ENCODE data around the gene MRPL46.
"Not testable (repeated sequence)": the region's sequence is repeated elsewhere in the genome, so short reads cannot be mapped to it uniquely, and the experiment has no call there.

MRPL46 gene

DNA sequence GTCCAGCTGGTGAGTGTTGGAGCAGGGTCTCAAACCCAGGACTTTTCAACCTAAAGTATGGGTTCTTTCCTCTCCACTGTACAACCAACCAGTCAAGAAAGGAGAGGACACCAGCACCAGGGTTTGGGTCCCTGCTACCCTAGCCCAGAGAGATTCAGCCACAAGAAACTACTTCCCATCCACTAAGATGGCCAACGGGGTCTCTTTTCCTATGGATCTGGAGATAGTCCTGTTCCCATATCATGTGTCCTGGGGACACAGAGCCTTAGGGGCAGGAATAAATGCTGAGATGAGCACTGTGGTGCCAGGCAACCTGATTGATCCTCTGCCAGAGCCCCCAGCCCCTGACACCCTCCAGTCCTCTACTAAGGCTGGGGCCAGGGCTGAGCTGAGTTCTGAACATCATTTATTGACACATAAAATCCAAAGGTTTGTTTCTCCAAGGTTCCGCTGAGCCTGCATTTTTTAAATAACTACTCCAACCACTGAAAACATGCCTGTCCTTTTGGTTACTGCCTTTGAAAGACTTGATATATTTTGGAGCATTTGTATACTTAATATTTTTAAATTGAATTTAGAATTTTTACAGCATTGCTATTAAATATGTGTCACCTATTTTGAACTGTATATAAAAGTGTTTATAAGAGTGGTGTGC is 26.0 kb downstream of the MRPL46 start:
- no peak overlapping the region for H2AFZ ChIP-seq (ENCODE audit: low read length)
- H3K9ac ChIP-seq (ENCODE audit: low read depth, low read length, poor library complexity, severe bottlenecking), result no peak overlapping the region
- H3K79me2 ChIP-seq (ENCODE audit: insufficient read depth, low read length), result no peaks in the 10 kb centered on the region
- no peaks in the 10 kb centered on the region for H3K9me2 ChIP-seq (replicated peaks; ENCODE audit: low read depth, low read length)
- no peaks in the 10 kb centered on the region for H3F3A ChIP-seq (ENCODE audit: low read depth)
- no peak for TF ChIP-seq EZH2phosphoT487 (IDR thresholded peaks at IDR 0.05; ENCODE audit: borderline replicate concordance)
- TF ChIP-seq, protein P1, sequence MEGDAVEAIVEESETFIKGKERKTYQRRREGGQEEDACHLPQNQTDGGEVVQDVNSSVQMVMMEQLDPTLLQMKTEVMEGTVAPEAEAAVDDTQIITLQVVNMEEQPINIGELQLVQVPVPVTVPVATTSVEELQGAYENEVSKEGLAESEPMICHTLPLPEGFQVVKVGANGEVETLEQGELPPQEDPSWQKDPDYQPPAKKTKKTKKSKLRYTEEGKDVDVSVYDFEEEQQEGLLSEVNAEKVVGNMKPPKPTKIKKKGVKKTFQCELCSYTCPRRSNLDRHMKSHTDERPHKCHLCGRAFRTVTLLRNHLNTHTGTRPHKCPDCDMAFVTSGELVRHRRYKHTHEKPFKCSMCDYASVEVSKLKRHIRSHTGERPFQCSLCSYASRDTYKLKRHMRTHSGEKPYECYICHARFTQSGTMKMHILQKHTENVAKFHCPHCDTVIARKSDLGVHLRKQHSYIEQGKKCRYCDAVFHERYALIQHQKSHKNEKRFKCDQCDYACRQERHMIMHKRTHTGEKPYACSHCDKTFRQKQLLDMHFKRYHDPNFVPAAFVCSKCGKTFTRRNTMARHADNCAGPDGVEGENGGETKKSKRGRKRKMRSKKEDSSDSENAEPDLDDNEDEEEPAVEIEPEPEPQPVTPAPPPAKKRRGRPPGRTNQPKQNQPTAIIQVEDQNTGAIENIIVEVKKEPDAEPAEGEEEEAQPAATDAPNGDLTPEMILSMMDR (conservative IDR thresholded peaks at IDR 0.05; ENCODE audit: low read length), result no peak
- H3K4me2 ChIP-seq (ENCODE audit: low read depth, low read length, poor library complexity, severe bottlenecking), result no peak overlapping the region
- H3K9me3 ChIP-seq (ENCODE audit: insufficient read depth, low read depth, low read length), result peaks cover 11% of the 10 kb centered on the region
- no peaks in the 10 kb centered on the region for H3K4me1 ChIP-seq (ENCODE audit: insufficient read depth, low read length, poor library complexity, severe bottlenecking)
- H3K27me3 ChIP-seq (ENCODE audit: insufficient read depth, low read length, poor library complexity, severe bottlenecking), result no peaks in the 10 kb centered on the region
- H4K20me1 ChIP-seq (ENCODE audit: insufficient read depth, low read length, poor library complexity, severe bottlenecking), result no peaks in the 10 kb centered on the region
- H3K4me3 ChIP-seq (ENCODE audit: low read length, poor library complexity, severe bottlenecking), result no peak overlapping the region
- no peaks in the 10 kb centered on the region for H3K36me3 ChIP-seq (ENCODE audit: insufficient read depth, low read length)

DNA sequence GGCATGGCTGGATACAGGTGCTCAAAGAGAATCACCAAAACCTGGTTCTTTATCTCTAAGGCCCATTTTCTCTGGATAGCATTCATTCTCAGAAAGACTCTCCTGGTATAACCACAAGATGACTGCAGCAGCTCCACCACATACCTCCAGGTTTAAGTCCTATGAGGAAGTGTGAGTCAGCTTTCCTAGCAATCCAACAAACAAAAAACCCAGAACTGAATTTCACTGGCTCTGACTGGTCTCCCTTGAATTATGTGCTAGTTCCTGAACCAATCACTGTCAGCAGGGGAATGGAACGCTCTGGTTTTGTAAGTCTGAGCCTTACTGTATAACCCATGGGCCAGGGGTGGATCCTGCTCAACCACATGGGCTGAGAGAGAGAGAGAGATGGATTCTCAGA is 27.2 kb downstream of the MRPL46 start:
- no peaks in the 10 kb centered on the region for H3K27me3 ChIP-seq (ENCODE audit: insufficient read depth, low read length, poor library complexity, severe bottlenecking)

DNA sequence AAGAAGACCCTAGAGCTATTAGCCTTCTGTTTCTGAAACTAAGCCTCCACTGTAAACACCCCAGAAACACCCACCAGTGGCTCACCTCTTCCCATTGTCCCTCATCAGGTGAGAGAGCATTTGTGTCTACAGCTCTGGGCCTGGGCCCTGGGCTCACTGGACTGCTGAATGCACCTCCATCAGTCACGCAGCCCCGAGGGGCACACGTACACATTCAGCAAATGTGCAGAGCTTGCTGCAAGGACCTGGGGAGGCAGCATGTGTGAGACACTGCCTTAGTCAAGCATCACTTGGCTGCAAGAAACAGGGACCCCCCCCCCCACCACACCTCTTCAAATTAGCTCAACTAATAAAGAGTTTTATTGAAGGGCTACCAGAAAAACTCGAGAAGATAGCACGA is 29.0 kb downstream of the MRPL46 start:
- no peak overlapping the region for H3K9ac ChIP-seq (ENCODE audit: low read depth, low read length, poor library complexity, severe bottlenecking)
- H3K4me2 ChIP-seq (ENCODE audit: low read depth, low read length, poor library complexity, severe bottlenecking), result no peak overlapping the region
- H3K27me3 ChIP-seq (ENCODE audit: insufficient read depth, low read length, poor library complexity, severe bottlenecking), result no peaks in the 10 kb centered on the region
- H3K36me3 ChIP-seq (ENCODE audit: insufficient read depth, low read length), result no peaks in the 10 kb centered on the region
- no peaks in the 10 kb centered on the region for H3F3A ChIP-seq (ENCODE audit: low read depth)
- H2AFZ ChIP-seq (ENCODE audit: low read length), result no peak overlapping the region
- no peaks in the 10 kb centered on the region for H3K79me2 ChIP-seq (ENCODE audit: insufficient read depth, low read length)
- no peaks in the 10 kb centered on the region for H3K9me2 ChIP-seq (replicated peaks; ENCODE audit: low read depth, low read length)
- no peaks in the 10 kb centered on the region for H3K4me1 ChIP-seq (ENCODE audit: insufficient read depth, low read length, poor library complexity, severe bottlenecking)
- no peak for TF ChIP-seq EZH2phosphoT487 (IDR thresholded peaks at IDR 0.05; ENCODE audit: borderline replicate concordance)
- TF ChIP-seq, protein P1 (conservative IDR thresholded peaks at IDR 0.05; ENCODE audit: low read length), result no peak
- no peak overlapping the region for H3K4me3 ChIP-seq (ENCODE audit: low read length, poor library complexity, severe bottlenecking)
- H4K20me1 ChIP-seq (ENCODE audit: insufficient read depth, low read length, poor library complexity, severe bottlenecking), result no peaks in the 10 kb centered on the region
- H3K9me3 ChIP-seq (ENCODE audit: insufficient read depth, low read depth, low read length), result 0 out of 2 replicates have a peak, but pooled peaks cover 1% of the 10 kb centered on the region

More for the DNA sequence above, 27.2 kb downstream of the MRPL46 start:
- Histone ChIP-seq H3K4me1 (ENCODE audit: insufficient read depth, low read length, poor library complexity, severe bottlenecking) (no peaks in the 10 kb centered on the region), H3K4me2 (ENCODE audit: low read depth, low read length, poor library complexity, severe bottlenecking) (no peak overlapping the region), H3K79me2 (ENCODE audit: insufficient read depth, low read length) (no peaks in the 10 kb centered on the region), H3F3A (ENCODE audit: low read depth) (no peaks in the 10 kb centered on the region), H3K4me3 (ENCODE audit: low read length, poor library complexity, severe bottlenecking) (no peak overlapping the region), H2AFZ (ENCODE audit: low read length) (no peak overlapping the region), H3K9ac (ENCODE audit: low read depth, low read length, poor library complexity, severe bottlenecking) (no peak overlapping the region), H3K9me2 (replicated peaks; ENCODE audit: low read depth, low read length) (no peaks in the 10 kb centered on the region), H3K36me3 (ENCODE audit: insufficient read depth, low read length) (no peaks in the 10 kb centered on the region), H3K9me3 (ENCODE audit: insufficient read depth, low read depth, low read length) (peaks cover 11% of the 10 kb centered on the region), H4K20me1 (ENCODE audit: insufficient read depth, low read length, poor library complexity, severe bottlenecking) (no peaks in the 10 kb centered on the region)
- TF ChIP-seq, protein P1 (conservative IDR thresholded peaks at IDR 0.05; ENCODE audit: low read length), result no peak
- TF ChIP-seq EZH2phosphoT487 (IDR thresholded peaks at IDR 0.05; ENCODE audit: borderline replicate concordance), result no peak

DNA sequence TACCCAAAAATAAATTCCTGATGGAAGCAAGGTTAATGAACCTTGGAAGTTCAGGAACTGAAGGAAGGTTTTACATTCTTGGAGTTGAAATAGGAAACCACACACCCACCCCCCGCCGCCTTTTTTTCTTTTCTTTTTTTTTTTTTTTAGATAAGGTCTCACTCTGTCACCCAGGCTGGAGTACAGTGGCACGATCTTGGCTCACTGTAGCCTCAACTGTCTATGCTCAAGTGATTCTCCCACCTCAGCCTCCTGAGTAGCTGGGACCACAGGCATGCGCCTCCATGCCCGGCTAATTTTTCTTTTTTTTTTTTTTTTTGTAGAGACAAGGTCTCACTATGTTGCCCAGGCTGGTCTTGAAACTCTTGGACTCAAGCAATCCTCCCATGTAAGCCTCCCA is 33.1 kb downstream of the MRPL46 start:
- not testable (repeated sequence) for H3K36me3 ChIP-seq (ENCODE audit: insufficient read depth, low read length); H3K9ac ChIP-seq (ENCODE audit: low read depth, low read length, poor library complexity, severe bottlenecking); H2AFZ ChIP-seq (ENCODE audit: low read length); H3K9me2 ChIP-seq (replicated peaks; ENCODE audit: low read depth, low read length); H4K20me1 ChIP-seq (ENCODE audit: insufficient read depth, low read length, poor library complexity, severe bottlenecking); H3K27me3 ChIP-seq (ENCODE audit: insufficient read depth, low read length, poor library complexity, severe bottlenecking); H3K9me3 ChIP-seq (ENCODE audit: insufficient read depth, low read depth, low read length); H3K4me2 ChIP-seq (ENCODE audit: low read depth, low read length, poor library complexity, severe bottlenecking); H3K4me3 ChIP-seq (ENCODE audit: low read length, poor library complexity, severe bottlenecking); H3K4me1 ChIP-seq (ENCODE audit: insufficient read depth, low read length, poor library complexity, severe bottlenecking); H3K79me2 ChIP-seq (ENCODE audit: insufficient read depth, low read length); H3F3A ChIP-seq (ENCODE audit: low read depth)

All from Loucy (cell line).